ENCODE data around the gene FRYL.

DNA sequence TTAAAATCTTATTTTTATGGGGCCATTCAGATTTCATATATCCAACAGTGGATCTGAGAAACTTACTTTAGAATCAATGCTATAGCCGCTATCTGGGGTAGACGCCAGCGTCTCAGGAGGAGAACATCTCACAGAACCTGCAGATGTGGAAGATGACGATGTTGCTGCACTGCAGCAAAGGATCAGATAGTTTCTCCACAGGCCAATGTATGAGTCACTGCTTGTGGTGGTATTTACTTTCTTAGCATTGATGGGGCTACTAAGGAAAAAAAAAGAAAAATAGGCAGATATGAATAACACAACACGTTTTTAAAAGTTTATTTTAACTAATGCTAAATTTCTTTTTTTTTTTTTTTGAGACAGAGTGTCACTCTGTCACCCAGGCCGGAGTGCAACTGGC, 204.1 kb downstream of the FRYL start:
- TF ChIP-seq TAF1 (IDR thresholded peaks at IDR 0.05; ENCODE audit: borderline replicate concordance, insufficient read depth, low read length) (no peak), POLR2AphosphoS5 (IDR thresholded peaks at IDR 0.05; ENCODE audit: low read depth, low read length) (no peak), SIN3A (IDR thresholded peaks at IDR 0.05; ENCODE audit: borderline replicate concordance, insufficient read depth, low read length) (no peak), REST (IDR thresholded peaks at IDR 0.05; ENCODE audit: insufficient read depth in 1 of 2, low read depth in 2 of 2, low read length in 2 of 2) (no peak)
